ENCODE data around the gene RAB11FIP4.

GRCh38 chr17:31414550-31414918, 23.1 kb downstream of the RAB11FIP4 start:
- TF ChIP-seq CTCF (IDR thresholded peaks at IDR 0.05; ENCODE audit: borderline replicate concordance, extremely low read depth, low read length, poor library complexity, severe bottlenecking) (no peak), EZH2 (IDR thresholded peaks at IDR 0.05; ENCODE audit: borderline replicate concordance, low read depth, low read length, severe bottlenecking) (no peak)
